Adrenal gland (tissue), 12 donors: ENCODE results near the gene NRDE2. TPM values are rescaled to one million over a fixed set of nuclear protein-coding genes. Genes with fewer than 3 reads are reported as not detected.
"Not testable (repeated sequence)": the region's sequence is repeated elsewhere in the genome, so short reads cannot be mapped to it uniquely, and the experiment has no call there.

Experiments
- DNase-seq, 7 donors: peaks; one replicate each; pipeline ENCODE4 v3.0.0-alpha.2; 2019 to 2020
- H3K27ac ChIP-seq, 5 donors: fragments of 200-600 bp; sonication (generic) in 4 of 5; 1 replicate in 3 of 5; 2 replicates in 2 of 5; pipeline versions ENCODE4 v1.5.1 to v1.8.0; 2016 to 2020; ENCODE audit warnings: mild to moderate bottlenecking in 1 of 5
- H3K27me3 ChIP-seq: fragments of 200-600 bp; 2 replicates; pipeline ENCODE4 v1.8.0; 2021
- H3K36me3 ChIP-seq, 2 donors: fragments of 200-600 bp; replicated peaks in 1 of 2; 1 replicate in 1 of 2; 2 replicates in 1 of 2; pipeline versions ENCODE4 v1.5.1 to v1.8.0; 2018 to 2022
- H3K4me1 ChIP-seq, 2 donors: fragments of 200-600 bp; replicated peaks in 1 of 2; 1 replicate in 1 of 2; 2 replicates in 1 of 2; pipeline versions ENCODE4 v1.5.1 to v1.8.0; 2018 to 2021
- H3K4me3 ChIP-seq, 4 donors: fragments of 200-600 bp; sonication (generic) in 3 of 4; one replicate each; pipeline ENCODE4 v1.5.1; 2016 to 2018
- H3K9me3 ChIP-seq, 3 donors: fragments of 200-600 bp; sonication (generic) in 1 of 3; replicated peaks in 1 of 3; 1 replicate in 2 of 3; 2 replicates in 1 of 3; pipeline versions ENCODE4 v1.5.1 to v1.8.0; 2016 to 2021
- POLR2A ChIP-seq, 2 donors: fragments of 450-650 bp; IDR thresholded peaks; one replicate each; pipeline ENCODE4 v1.6.1; 2017; ENCODE audit warnings: antibody characterized with exemption in 2 of 2, mild to moderate bottlenecking in 2 of 2, moderate library complexity in 1 of 2
- WGBS, 4 donors: extraction: QIAGEN DNeasy Blood & Tissue Kit in 2 of 4; methylation state at CpG; one replicate each; pipeline versions ENCODE4 v1.1.5 to v1.1.7; 2013 to 2017; 5-methylcytosine and 5-hydroxymethylcytosine counted together
- intact Hi-C, 2 donors: fragments of 100-400 bp; cut with DNase I; formaldehyde crosslinking; loops; one replicate each; pipeline versions ENCODE4 v1.14.1 to v1.15.0; 2022 to 2023
- polyA plus RNA-seq, 3 donors: library from polyadenylated mRNA; stranded (reverse); fragments of 200-250 nt in 2 of 3; fragments of 350-450 nt in 1 of 3; fragmentation: Illumina TruSeq in 1 of 3; extraction: RNeasy Lipid Tissue Mini Kit (QIAGEN cat#74804) in 1 of 3; gene quantifications; one replicate each; pipeline ENCODE4 v1.2.3, GENCODE V29; 2013 to 2014
- total RNA-seq, 9 donors: library from RNA; depleted of rRNA in 4 of 9; stranded (reverse); fragments of >200 nt in 4 of 9; fragments of 120-200 nt in 1 of 9; fragmentation: NEBNext Ultra II Directional in 1 of 9; extraction: Animal tissue kit (Norgen Biotek cat#: 25700) in 1 of 9; gene quantifications; one replicate each; pipeline versions ENCODE4 v1.1.0 to v1.2.4, GENCODE V29; 2013 to 2023
- TF ChIP-seq, protein P1 (sequence below), 6 experiments: fragments of 450-650 bp in 4 of 6; fragments of 200-600 bp in 2 of 6; sonication (generic) in 1 of 6; IDR thresholded peaks; 1 replicate in 5 of 6; 2 replicates in 1 of 6; pipeline versions ENCODE4 v1.5.1 to v1.8.0; 2016 to 2021; ENCODE audit warnings: antibody characterized with exemption in 6 of 6, mild to moderate bottlenecking in 2 of 6, moderate library complexity in 1 of 6
- donor health status: healthy with polysubstance abuse.
- donor health status: Bipolar disorder and iron deficiency.
- donor health status: DM: yes; HTN: yes; CAD: no.
- donor health status: DM: no; HTN: no; CAD: no.
- donor health status: DM: no; HTN: no; CAD: no.
- donor health status: DM: yes; HTN: yes; CAD: no.

NRDE2 gene
- total and polyA plus RNA-seq, 12 donors, result 9.2 to 25.6 (median 16.4) TPM

- Histone ChIP-seq H3K27me3 (peaks cover 2% of the 10 kb centered on the region), H3K4me3 (no peak overlapping the region), H3K9me3 (peaks cover 0 to 12% (median 0%) of the 10 kb centered on the region in 3 donors), H3K4me1 (no peaks in the 10 kb centered on the region), H3K36me3 (no peaks in the 10 kb centered on the region), H3K27ac (no peak overlapping the region)
- WGBS, 4 donors, result 72 to 79% (median 76%) methylated on average over 3 of the region's 3 CpGs
- TF ChIP-seq, protein P1, sequence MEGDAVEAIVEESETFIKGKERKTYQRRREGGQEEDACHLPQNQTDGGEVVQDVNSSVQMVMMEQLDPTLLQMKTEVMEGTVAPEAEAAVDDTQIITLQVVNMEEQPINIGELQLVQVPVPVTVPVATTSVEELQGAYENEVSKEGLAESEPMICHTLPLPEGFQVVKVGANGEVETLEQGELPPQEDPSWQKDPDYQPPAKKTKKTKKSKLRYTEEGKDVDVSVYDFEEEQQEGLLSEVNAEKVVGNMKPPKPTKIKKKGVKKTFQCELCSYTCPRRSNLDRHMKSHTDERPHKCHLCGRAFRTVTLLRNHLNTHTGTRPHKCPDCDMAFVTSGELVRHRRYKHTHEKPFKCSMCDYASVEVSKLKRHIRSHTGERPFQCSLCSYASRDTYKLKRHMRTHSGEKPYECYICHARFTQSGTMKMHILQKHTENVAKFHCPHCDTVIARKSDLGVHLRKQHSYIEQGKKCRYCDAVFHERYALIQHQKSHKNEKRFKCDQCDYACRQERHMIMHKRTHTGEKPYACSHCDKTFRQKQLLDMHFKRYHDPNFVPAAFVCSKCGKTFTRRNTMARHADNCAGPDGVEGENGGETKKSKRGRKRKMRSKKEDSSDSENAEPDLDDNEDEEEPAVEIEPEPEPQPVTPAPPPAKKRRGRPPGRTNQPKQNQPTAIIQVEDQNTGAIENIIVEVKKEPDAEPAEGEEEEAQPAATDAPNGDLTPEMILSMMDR (IDR thresholded peaks at IDR 0.05), result no peak
- intact Hi-C loops, result loop anchor here in 1 of 2 donors (10.0 kb wide), 1 partner anchor 264 kb away; no protein-coding TSS in a partner anchor
- no peak for DNase-seq
Measured at GRCh38 chr14:90239139-90239538, 92.6 kb downstream of the NRDE2 start.

GRCh38 chr14:90235179-90235976 lies 96.4 kb downstream of the NRDE2 start:
- no peaks in the 10 kb centered on the region for H3K36me3 ChIP-seq
- 14 to 29% (median 19%) methylated on average over 13 to 25 of the region's 25 CpGs for WGBS, 4 donors
- H3K27me3 ChIP-seq, result peaks cover 2% of the 10 kb centered on the region
- H3K4me1 ChIP-seq, result no peaks in the 10 kb centered on the region
- no peak for TF ChIP-seq POLR2A (IDR thresholded peaks at IDR 0.05)
- TF ChIP-seq, protein P1 (IDR thresholded peaks at IDR 0.05), result peak; percentile 86 to 98 (median 92)
- intact Hi-C loops, result loop anchor here (2.0 to 10.0 kb wide), 2 partner anchors 261 to 263 kb away; no protein-coding TSS in a partner anchor
- no peak overlapping the region for H3K27ac ChIP-seq
- peak; percentile 34 to 85 (median 68) for DNase-seq
- no peak overlapping the region for H3K4me3 ChIP-seq
- peaks cover 0 to 12% (median 0%) of the 10 kb centered on the region in 3 donors for H3K9me3 ChIP-seq

- H3K27me3 ChIP-seq, H3K36me3 ChIP-seq, H3K4me3 ChIP-seq, H3K4me1 ChIP-seq, DNase-seq, H3K27ac ChIP-seq, H3K9me3 ChIP-seq: not testable (repeated sequence)
- intact Hi-C loops, result loop anchor here in 1 of 2 donors (10.0 kb wide), 1 partner anchor 255 kb away; no protein-coding TSS in a partner anchor
- WGBS, 4 donors, result 96 to 100% (median 99%) methylated on average over 1 of the region's 1 CpG
Measured at GRCh38 chr14:90229942-90230341, 101.8 kb downstream of the NRDE2 start.

- Histone ChIP-seq H3K27ac (no peak overlapping the region), H3K4me1 (no peaks in the 10 kb centered on the region), H3K9me3 (no peaks in the 10 kb centered on the region), H3K4me3 (no peak overlapping the region), H3K36me3 (no peaks in the 10 kb centered on the region), H3K27me3 (no peaks in the 10 kb centered on the region)
- TF ChIP-seq, protein P1 (IDR thresholded peaks at IDR 0.05), result no peak
- TF ChIP-seq POLR2A (IDR thresholded peaks at IDR 0.05), result no peak
- WGBS, 4 donors, result 78 to 89% (median 81%) methylated on average over 4 of the region's 4 CpGs
- intact Hi-C loops, result no loop called here
- DNase-seq, result no peak
Measured at GRCh38 chr14:90228478-90228877, 103.3 kb downstream of the NRDE2 start.

Other genes with a start within 250 kb of the NRDE2 start
- gene PSMC1, start 75.4 kb downstream of the NRDE2 start, total RNA-seq, result 100 to 1,000 TPM in 4 of 9 donors, 10 to 100 TPM in 5; 75.0 to 319 (median 89.1) TPM
- gene PSMC1, start 75.4 kb downstream of the NRDE2 start, polyA plus RNA-seq, result 100 to 1,000 TPM in 1 of 3 donors, 10 to 100 TPM in 2; 67.1 to 456 (median 82.3) TPM
- 100 to 1,000 TPM; 153 to 402 (median 235) TPM for gene CALM1, start 65.1 kb upstream of the NRDE2 start, total RNA-seq
- gene CALM1, start 65.1 kb upstream of the NRDE2 start, polyA plus RNA-seq, result 100 to 1,000 TPM; 190 to 372 (median 193) TPM